Right kidney (tissue), 1 donor: ENCODE measurements around the gene OTOG.

Experiments
- DNase-seq: peaks from one replicate; pipeline ENCODE4 v3.0.0-alpha.2; 2016

The OTOG gene

DNA sequence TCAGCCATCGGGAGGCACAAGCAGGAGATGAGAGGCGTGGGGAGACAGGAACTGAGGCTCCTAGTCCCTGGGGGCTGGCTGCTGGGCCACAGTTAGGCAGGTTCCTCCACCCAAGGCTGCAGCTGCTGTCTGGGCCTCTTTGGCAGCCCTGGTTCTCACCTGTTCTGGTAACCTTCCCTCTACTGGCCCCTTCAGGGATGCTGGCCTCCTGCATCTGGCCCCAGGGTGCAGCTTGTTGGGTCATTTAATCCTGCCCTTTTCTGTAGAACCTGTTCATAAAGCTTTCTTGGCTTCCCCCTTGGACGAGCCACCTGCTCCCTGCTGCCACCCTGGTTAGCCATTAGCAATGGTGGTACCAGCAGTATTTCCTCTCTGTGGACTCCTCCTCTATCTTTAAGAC, 8.3 kb upstream of the OTOG start:
- no peak for DNase-seq

DNA sequence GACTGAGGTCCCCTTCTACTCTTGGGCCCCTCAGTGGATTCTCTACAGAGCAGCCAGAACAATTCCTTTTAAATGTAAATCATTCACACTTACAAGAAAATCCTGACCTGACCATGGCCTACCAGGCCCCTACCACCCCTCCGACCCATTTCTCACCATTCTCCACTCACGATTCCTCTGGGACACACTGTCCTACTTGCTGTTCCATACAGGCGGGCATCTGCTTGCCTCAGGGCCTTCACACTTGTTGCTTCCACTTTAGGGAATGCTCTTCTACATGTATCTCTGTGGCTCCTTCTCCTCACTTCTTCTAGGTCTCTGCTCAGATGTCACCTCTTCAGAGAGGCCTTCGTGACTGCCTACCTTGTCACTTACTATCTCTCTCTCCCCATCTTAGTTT, 6.3 kb upstream of the OTOG start:
- DNase-seq: no peak

DNA sequence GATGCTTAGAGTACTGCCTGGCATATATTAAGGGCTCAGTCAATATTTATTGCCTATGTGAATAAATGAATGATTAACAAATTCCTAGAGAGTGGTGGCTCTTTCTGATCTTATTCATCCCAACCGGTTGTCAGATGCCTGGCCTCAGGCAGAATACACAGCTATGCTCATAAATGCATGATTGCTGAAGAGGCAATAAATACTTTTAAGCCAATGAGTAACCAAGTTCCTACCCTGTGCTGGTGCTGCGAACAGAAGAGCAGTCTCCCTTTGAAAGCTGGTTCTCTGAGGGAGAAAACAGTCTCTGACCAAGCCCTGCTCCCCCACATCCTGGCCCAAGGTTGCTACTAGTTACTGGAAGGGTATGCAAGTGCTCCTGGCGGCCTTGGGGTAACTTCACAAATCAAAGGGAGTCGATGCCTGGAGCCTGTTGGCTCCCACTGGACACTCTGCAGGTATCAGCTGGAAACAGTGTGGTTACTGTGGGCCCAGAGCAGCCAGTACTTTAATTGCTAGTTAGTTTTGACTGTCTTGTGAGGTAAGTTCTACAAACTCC, 5.7 kb upstream of the OTOG start:
- no peak for DNase-seq

DNA sequence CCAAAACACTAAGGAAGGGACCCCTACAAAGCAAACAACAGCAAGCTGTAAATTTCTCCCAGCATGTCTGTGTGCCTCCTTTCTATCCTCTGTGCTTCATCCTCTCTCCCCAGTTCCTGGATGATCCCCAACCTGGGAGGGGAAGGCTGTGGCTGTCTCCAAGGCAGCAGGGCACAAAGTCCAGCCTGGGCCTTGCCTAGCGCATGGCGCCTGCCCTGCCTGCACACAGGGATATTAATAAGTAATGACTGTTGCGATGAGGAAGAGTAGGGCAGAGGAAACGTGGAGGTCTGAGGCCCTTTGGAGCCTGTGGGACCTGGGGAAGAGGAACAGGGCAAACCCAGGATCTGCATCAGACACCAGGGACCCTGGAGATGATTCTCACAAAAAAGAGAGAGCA, 4.8 kb upstream of the OTOG start:
- DNase-seq: no peak

DNA sequence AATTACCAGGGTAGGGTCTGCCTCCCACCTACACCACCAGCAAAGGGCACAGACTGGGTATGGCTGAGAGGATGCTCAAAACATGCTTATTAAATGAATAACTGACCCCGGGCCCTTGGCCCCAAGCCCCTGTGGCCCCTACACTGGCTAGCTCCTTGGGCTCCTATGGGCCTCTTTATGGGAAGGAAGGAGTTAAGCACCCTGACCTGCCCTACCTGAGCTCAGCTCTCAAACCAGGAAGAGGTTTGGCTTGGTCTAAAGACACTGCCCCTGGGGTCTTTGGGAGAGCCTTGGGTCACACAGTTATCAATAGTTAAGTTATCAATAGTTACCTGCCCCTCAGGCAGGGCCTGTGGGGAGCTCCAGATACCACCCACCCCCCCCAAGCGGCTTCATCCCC, 4.0 kb upstream of the OTOG start:
- no peak for DNase-seq

DNA sequence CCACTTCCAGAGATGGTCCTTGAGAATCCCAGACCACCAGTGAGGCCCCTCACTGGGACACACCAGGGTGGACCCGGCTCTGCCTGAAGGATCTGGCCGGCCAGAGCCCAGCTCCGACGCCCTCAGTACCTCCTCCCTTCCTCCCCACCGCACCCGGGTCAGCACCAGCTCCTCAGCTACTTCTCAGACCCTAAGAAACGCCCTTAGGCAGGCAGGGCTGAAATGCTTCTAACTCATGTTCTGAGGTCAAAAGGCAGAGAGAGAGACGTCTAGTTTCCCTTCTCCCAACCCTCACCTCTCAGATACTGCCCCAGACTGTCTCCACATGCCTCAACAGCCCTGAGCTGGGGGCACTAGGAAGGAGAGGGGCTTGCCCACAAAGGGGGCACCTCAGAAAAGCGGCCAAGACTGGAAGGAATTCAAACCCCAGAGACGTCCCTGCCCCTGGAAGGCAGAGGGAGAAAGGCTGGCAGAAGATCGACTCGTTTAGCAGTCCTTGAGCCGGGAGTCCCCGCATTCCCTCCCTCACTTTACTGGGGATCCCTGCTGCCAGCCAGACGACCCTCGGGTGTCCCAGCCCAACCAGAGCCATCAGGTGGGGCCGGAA, 3.4 kb upstream of the OTOG start:
- peak; percentile 53 for DNase-seq

DNA sequence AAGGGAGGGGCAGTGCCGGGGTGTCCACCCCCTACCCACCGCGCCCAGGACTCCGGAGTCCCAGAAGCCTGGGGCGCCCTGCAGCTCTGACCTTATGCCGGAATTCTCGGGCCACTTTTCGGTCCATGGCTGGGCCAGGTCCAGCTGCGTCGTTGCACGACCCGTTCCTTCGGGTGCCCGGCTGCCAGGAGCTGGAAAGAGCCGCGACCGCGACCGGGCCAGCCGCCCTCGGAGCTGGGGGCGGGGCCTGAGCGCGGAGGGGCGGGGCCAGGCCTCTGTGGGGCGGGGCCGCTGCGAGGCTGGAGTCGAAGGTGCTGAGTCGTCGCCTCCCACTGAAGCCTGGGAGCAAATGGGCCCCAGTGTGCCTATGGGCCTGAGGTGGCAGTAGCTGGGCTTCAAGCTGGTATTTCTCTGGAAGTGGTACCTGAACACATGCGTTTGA, 2.9 kb upstream of the OTOG start, which contains the start of gene USH1C:
TSS of gene USH1C (minus strand) at position 236 of the 442 bp plus-strand sequence. CDS start at position 127, 109 bp downstream.
- no peak for DNase-seq

DNA sequence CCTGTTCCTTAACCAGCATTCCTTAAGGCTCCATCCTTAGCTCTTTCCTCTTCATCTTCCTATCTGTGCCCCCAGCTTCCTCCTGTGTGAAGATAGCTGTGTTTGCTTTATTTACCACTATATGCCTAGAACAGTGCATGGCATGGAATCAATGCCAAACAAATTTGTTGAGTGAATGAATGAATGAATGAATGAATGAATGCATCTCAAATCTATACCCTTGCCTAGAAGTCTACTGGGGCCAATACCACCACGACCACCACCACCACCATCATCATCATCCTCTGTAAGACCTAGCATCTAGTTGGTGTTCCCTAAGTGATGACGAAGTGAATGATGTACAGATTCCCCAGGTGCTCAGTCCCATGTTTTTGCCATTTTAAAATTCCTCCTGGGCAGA, 819 bp upstream of the OTOG start:
- no peak for DNase-seq

DNA sequence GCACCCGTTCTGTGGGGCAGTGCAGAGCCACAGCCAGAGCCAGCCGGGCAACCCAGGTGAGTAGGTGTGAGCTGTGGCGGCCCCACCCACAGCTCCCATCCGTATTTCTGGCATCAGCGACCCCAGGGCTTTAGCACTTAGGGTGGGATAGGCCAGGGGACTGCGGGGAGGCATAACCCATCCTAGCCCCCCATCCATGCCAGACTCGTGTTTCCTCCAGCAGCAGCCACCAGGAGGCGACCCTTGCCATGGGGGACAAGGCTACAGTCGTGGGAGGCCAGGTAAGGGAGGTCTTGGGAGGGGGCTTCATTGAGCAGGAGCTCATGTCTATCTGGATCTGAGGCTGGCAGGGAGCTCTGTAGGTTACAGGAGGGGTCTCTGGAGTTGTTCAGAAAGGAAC, 873 bp downstream of the OTOG start:
- no peak for DNase-seq

DNA sequence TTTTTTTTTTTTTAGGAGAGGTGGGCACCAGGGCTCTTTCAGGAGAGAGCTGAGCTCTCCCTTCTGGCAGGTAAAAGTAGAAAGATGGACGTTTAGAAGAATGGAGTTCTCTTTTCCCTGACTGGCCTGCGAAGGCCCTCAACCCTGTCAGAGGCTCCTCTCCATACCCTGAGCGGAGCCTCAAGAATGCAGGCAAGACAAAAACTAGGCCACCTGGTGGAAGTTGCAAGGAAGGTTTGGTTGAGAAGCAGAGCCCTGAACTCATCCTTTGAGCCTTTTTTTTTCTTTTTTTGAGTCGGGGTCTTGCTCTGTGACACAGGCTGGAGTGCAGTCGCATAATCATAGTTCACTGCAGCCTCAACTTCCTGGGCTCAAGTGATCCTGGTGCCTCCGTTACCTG, 1.4 kb downstream of the OTOG start:
- no peak for DNase-seq

DNA sequence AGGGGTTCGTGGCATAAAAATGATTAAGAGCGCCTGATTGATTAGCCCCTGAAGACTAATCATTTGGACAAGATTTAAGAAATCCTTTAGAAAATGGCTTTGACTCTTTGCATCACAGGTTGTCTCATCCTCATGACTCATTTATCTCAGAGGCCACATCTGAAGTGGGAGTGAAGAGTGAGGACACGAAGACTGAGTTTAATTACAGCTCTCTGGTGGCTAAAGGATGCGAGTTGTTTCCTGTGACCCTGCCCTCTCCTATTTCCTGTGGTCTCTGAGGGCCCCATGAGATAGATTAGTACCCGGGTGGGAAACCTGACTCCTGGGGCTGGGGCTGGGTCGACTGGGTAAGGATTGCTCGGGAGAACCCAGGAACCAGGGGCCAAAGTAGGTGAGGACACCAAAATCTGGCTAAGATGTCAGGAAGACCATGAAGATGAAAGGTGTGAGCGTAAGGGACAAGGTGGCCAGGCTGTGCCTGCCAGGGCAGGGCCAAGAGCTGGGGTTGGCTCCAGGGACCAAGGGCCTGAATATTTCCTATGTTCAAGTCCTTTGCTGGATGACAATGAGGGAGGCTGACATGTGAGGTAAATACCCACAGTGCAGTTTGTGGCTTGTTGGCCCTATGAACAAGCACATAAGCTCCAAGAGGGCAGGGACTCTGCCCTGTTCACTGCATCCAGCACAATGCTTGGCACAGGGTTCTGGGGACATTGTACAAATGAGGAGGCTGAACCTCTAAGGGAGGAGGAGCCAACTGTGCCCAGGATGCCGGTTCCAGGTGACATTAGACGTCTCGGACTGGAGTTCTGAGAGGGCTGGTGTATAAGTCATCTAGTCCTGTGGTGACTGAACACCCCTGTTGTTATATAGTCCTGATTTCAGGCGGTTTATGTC, 3.6 kb downstream of the OTOG start:
- DNase-seq: no peak

DNA sequence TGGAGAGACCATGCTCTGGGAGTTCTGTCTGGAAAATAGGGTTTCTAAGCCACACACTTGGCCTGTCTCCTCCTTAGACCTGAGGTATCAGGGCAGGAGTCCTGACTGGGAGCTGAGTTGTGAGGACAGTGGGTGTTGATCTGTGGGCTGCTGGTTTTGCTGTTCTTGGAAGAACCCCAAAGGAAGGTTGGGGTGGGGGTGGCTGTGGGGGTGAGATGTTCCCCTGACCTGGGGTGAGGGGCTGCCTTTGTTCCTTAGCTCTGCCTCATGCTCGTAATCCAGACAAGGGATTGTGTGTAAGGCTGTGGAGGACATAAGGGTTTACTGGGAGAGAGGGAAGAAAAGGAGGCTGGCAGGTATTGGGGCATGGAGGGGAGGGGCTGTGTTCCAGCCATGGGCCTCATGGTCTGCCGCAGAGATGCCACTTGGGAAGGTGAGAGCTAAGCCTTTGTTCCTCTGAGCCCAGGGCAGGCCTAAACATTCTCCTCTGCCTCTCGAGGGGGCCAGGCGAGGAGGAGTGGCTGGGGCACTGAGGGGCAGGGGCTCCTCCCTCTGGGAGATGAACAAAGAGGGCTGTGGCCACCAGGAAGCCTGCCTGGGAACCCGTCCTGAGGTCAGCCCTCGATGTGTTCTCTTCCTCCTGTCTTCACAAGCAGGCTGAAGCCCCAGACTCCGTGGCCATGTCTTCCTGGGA, 4.4 kb downstream of the OTOG start:
- DNase-seq: no peak

DNA sequence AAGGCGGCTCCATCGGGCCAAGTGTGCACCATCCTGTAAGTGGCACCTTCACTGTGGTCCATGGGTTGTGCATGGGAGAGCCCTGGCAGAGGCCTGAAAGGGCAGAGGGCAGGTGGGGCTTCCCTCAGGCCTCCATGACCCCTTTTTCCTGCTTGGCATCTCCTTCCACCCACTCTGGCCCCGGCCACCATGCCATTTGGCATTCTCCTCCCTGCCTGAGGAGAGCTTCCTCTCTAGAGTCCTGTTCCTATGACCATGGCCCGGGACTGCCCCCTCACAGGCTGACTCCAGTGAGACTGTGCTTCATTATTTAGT, 4.9 kb downstream of the OTOG start:
- no peak for DNase-seq

DNA sequence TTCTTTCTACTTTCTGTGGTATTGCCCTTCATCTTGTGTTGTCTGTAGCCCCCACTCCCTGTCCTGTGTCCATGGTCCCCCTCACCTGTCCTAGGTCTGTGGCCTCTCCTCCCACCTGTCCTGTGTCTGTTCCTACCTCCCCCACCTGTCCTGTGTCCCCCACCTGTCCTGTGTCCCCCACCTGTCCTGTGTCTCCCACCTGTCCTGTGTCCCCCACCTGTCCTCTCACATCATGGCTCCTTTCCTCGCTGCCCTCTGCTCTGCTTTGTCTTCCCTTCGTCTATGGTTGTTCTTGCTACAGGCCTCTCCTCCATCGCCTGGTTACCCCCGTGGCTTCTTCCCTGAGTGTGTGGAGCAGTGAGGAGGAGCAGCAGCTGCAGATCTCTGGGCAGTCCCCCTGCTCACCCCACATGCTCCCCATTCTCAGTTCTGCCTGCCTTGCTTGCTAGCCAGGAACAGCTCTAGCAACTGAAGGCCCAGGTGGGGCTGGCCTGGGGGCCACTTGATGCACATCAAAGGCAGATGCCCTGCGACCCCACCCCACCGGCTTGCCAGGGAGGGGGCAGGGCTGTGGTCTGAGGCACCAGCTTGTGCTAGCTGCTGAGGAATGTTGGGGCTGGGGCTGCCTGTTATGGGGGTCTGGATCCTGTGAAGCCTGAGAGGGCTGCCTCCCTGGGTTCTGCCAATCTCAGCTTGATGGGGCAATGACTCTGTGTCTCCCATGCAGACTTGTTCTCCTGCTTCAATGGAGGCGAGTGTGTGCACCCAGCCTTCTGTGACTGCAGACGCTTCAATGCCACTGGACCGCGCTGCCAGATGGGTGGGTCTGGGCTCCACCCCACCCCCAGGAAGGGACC, 5.6 kb downstream of the OTOG start:
- DNase-seq: no peak

DNA sequence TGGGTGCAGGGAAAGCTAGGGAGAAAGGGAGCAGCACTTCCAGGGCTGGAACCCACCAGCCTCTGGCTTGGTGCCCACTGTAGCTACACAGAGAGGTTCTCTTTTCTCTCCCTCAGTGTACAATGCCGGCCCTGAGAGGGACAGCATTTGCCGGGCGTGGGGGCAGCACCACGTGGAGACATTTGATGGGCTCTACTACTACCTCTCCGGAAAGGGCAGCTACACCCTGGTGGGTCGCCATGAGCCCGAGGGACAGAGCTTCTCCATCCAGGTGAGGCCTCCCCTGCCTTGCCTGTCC, 6.1 kb downstream of the OTOG start:
- no peak for DNase-seq

DNA sequence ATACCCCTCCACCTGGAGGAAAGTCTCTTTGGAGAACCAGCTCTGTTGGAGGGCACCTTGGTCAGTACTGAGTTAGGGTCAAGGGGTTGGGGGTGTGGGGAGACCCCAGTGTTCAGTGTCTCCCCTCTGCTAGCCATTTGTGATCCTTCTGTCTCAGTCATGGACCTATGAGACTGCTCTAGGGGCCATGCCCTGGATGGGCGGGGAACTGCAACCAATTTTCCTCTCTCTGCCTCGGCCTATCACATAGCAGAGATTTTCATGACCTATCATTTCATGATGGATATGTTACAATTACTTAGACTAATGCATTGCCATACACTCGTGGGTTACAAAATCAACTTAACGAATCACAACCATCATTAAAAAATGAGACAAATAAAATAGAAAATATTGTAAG, 7.4 kb downstream of the OTOG start:
- DNase-seq: no peak

DNA sequence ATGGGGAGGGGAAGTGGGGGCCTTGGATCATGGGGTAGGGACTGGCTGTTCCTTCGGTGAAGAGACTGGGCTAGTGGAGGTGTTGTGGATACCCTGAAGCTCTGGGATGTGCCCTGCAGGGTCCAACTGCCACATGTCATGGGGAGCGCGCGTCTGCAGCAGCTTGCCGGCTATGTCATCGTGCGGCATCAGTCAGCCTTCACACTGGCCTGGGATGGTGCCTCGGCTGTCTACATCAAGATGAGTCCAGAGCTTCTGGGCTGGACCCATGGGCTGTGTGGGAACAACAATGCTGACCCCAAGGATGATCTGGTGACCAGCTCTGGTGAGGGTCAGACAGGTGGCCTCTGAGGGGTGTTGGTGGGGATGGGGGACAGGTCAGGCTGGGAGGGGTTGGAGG, 9.9 kb downstream of the OTOG start:
- DNase-seq: no peak

DNA sequence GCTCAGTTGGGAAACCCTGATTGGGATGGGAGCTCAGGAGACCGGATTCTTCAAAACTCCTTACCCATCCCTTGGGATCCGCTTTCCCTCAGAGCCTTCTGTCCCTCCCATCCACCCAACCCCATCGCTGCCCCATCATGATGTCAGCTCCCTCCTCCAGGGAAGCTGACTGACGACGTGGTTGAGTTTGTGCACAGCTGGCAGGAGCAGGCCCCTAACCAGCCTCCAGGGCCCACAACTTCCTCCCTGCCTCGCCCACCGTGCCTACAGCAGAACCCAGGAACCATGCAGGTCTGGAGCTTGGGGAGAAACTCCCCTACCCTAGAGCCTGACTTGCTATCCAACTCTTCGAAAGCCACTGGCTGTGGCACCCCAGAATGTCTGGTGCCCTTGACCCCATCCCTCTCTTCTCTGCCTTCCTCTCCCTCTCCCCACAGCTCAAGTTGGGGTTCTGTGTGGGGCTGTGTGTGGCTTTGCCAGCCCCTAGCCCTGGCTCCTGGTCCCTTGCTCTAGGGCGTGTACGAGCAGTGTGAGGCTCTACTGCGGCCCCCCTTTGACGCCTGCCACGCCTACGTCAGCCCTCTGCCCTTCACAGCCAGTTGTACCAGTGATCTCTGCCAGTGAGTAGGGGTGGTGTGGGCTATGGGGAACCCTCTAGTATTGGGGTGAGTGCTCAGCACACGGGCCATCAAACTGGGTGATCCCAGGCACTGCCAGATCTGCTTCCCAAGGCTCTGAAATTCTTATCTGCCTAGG, 11.1 kb downstream of the OTOG start:
- DNase-seq: no peak

DNA sequence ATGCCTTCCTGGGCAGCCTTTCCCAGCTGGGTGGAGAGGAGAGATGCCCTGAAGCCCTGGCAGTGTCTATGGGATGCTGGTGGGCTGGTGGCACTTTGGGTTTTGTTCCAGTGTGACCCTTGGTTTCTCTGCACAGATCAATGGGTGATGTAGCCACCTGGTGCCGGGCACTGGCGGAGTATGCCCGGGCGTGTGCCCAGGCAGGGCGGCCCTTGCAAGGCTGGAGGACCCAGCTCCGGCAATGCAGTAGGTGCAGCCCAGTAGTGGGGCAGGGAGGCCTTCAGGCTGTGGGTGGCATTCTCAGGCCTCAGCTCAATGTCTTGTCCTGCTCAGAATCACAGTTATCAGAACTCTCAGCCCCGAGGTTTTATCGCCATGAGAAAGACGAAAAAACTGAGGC, 11.9 kb downstream of the OTOG start:
- no peak for DNase-seq

DNA sequence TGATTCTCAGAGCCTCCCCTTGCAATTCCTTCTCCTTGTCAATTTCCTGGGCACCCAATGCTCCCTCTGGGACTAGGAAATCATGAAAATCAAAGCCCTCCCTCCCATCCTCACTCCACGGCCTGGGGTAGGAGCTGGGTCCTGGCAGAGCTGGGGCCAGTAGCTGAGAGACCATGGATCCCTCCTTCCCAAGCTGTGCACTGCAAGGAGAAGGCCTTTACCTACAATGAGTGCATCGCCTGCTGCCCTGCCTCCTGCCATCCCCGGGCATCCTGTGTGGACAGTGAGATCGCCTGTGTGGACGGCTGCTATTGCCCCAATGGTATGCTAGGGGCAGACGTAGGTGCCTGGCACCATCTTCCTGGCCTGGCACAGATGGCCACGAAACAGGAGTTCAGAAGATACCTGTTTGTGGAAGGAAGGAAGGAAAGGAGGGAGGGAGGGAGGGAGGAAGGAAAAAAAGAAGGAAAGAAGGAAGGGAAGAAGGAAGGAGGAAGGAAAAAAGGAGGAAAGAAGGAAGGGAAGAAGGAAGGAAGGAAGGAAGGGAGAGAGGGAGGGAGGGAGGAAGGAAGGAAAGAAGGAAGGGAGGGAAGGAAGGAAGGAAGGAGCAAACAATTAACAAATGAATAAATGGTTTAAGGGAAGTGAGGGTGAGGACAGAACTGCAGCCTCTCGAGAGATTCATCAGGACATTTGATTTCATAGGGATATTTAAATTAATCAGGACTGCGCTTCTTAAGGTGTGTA, 12.5 kb downstream of the OTOG start:
- no peak for DNase-seq
